ENCODE data around the gene CACNA1I.

DNA sequence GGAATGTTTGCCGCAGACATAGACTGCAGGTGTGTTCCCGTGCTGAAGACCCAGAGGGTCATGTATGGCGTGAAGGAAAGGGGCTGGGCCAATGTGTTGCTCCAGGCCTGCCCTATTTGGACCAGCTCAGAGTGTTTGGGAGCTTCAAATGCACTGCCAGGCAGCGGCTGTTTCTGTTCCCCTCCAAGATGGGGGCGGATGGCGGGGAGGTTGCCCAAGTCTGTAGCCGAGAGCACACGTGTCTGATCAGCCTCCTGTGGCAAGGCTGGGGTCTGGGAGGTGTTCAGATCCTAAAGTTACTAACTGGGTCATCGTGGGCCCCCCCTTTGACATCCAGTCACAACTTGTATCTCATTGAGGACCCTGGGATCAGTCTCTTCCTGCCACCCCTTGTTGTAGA is 45.5 kb downstream of the CACNA1I start:
- TF ChIP-seq, protein P1, sequence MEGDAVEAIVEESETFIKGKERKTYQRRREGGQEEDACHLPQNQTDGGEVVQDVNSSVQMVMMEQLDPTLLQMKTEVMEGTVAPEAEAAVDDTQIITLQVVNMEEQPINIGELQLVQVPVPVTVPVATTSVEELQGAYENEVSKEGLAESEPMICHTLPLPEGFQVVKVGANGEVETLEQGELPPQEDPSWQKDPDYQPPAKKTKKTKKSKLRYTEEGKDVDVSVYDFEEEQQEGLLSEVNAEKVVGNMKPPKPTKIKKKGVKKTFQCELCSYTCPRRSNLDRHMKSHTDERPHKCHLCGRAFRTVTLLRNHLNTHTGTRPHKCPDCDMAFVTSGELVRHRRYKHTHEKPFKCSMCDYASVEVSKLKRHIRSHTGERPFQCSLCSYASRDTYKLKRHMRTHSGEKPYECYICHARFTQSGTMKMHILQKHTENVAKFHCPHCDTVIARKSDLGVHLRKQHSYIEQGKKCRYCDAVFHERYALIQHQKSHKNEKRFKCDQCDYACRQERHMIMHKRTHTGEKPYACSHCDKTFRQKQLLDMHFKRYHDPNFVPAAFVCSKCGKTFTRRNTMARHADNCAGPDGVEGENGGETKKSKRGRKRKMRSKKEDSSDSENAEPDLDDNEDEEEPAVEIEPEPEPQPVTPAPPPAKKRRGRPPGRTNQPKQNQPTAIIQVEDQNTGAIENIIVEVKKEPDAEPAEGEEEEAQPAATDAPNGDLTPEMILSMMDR (IDR thresholded peaks at IDR 0.05) = no peak
- no peak for TF ChIP-seq POLR2A (IDR thresholded peaks at IDR 0.05)
